ENCODE results near the gene SYNE1. TPM values are rescaled to one million over a fixed set of nuclear protein-coding genes. Genes with fewer than 3 reads are reported as not detected.

SYNE1 gene
- total RNA-seq, 2 experiments from 2014 or later, result 17.7 to 24.0 TPM

- CTCF ChIA-PET, result interaction anchor here (0.8 kb wide), 1 partner anchor 364 kb away, joined by 3 read pairs; no protein-coding TSS in a partner anchor
- Mint-ChIP-seq H3K27me3 (ENCODE audit: low read depth) (no peaks in the 10 kb centered on the region), H3K4me3 (no peak overlapping the region), H3K9me3 (no peaks in the 10 kb centered on the region), H3K4me1 (ENCODE audit: low read depth) (peaks cover 2% of the 10 kb centered on the region), H3K27ac (peak overlapping the region; percentile 68), H3K36me3 (ENCODE audit: low read depth) (peaks cover 30% of the 10 kb centered on the region)
- intact Hi-C loops (cut with micrococcal nuclease), result no loop called here
- DNase-seq, result no peak
These were observed 507.4 kb downstream of the SYNE1 start for GRCh38 chr6:152129691-152130151.

GRCh38 chr6:152127432-152128165 lies 509.6 kb downstream of the SYNE1 start:
- no peak for DNase-seq
- Mint-ChIP-seq H3K4me1 (ENCODE audit: low read depth) (peaks cover 2% of the 10 kb centered on the region), H3K27ac (peak overlapping the region; percentile 36), H3K9me3 (no peaks in the 10 kb centered on the region), H3K27me3 (ENCODE audit: low read depth) (no peaks in the 10 kb centered on the region), H3K4me3 (no peak overlapping the region), H3K36me3 (ENCODE audit: low read depth) (peaks cover 25% of the 10 kb centered on the region)
- intact Hi-C loops (cut with micrococcal nuclease), result loop anchor here (1.0 kb wide), 1 partner anchor 138 kb away; no protein-coding TSS in a partner anchor
- CTCF ChIA-PET, result interaction anchor here (1.0 kb wide), 1 partner anchor 14 kb away, joined by 3 read pairs; no protein-coding TSS in a partner anchor

GRCh38 chr6:152124429-152125074 lies 512.6 kb downstream of the SYNE1 start:
- DNase-seq, result no peak
- Mint-ChIP-seq H3K36me3 (ENCODE audit: low read depth) (peaks cover 33% of the 10 kb centered on the region), H3K27ac (peak overlapping the region; percentile 39), H3K4me3 (no peak overlapping the region), H3K27me3 (ENCODE audit: low read depth) (no peaks in the 10 kb centered on the region), H3K9me3 (no peaks in the 10 kb centered on the region), H3K4me1 (ENCODE audit: low read depth) (no peaks in the 10 kb centered on the region)
- CTCF ChIA-PET, result interaction anchor here (0.6 to 2.8 kb wide), 25 partner anchors 9 to 683 kb away, joined by 3 to 18 read pairs (median 4); no protein-coding TSS in a partner anchor
- intact Hi-C loops (cut with micrococcal nuclease), result loop anchor here (1.0 to 2.0 kb wide), 4 partner anchors 144 to 449 kb away; no protein-coding TSS in a partner anchor

- peaks cover under 1% of the 10 kb centered on the region for H3K4me1 Mint-ChIP-seq (ENCODE audit: low read depth)
- peaks cover 31% of the 10 kb centered on the region for H3K36me3 Mint-ChIP-seq (ENCODE audit: low read depth)
- intact Hi-C loops (cut with micrococcal nuclease), result no loop called here
- DNase-seq, result no peak
- no peak overlapping the region for H3K27ac Mint-ChIP-seq
- CTCF ChIA-PET, result interaction anchor here (1.0 to 1.3 kb wide), 2 partner anchors 11 to 433 kb away, joined by 3 to 6 read pairs; no protein-coding TSS in a partner anchor
- H3K27me3 Mint-ChIP-seq (ENCODE audit: low read depth), result no peaks in the 10 kb centered on the region
- H3K4me3 Mint-ChIP-seq, result no peak overlapping the region
- peaks cover 3% of the 10 kb centered on the region for H3K9me3 Mint-ChIP-seq
These were observed 514.1 kb downstream of the SYNE1 start for GRCh38 chr6:152123076-152123475.

GRCh38 chr6:152122434-152122833 lies 514.7 kb downstream of the SYNE1 start:
- peaks cover 4% of the 10 kb centered on the region for H3K9me3 Mint-ChIP-seq
- H3K4me1 Mint-ChIP-seq (ENCODE audit: low read depth), result peaks cover 3% of the 10 kb centered on the region
- H3K27me3 Mint-ChIP-seq (ENCODE audit: low read depth), result no peaks in the 10 kb centered on the region
- DNase-seq, result no peak
- peaks cover 30% of the 10 kb centered on the region for H3K36me3 Mint-ChIP-seq (ENCODE audit: low read depth)
- H3K4me3 Mint-ChIP-seq, result no peak overlapping the region
- CTCF ChIA-PET, result interaction anchor here (1.0 to 1.3 kb wide), 3 partner anchors 11 to 432 kb away, joined by 3 to 6 read pairs (median 3); no protein-coding TSS in a partner anchor
- H3K27ac Mint-ChIP-seq, result no peak overlapping the region
- intact Hi-C loops (cut with micrococcal nuclease), result no loop called here

- DNase-seq, result no peak
- intact Hi-C loops (cut with micrococcal nuclease), result no loop called here
- Mint-ChIP-seq H3K36me3 (ENCODE audit: low read depth) (peaks cover 29% of the 10 kb centered on the region), H3K4me3 (no peak overlapping the region), H3K27me3 (ENCODE audit: low read depth) (no peaks in the 10 kb centered on the region), H3K27ac (no peak overlapping the region), H3K9me3 (peaks cover 4% of the 10 kb centered on the region), H3K4me1 (ENCODE audit: low read depth) (peaks cover 3% of the 10 kb centered on the region)
- CTCF ChIA-PET, result interaction anchor here (0.7 to 1.3 kb wide), 5 partner anchors 10 to 432 kb away, joined by 3 to 6 read pairs (median 3); no protein-coding TSS in a partner anchor
These were observed 515.3 kb downstream of the SYNE1 start for GRCh38 chr6:152121910-152122309.

GRCh38 chr6:152119831-152120230 lies 517.3 kb downstream of the SYNE1 start:
- intact Hi-C loops (cut with micrococcal nuclease), result no loop called here

GRCh38 chr6:152118678-152119077 lies 518.5 kb downstream of the SYNE1 start:
- no peak overlapping the region for H3K27ac Mint-ChIP-seq
- intact Hi-C loops (cut with micrococcal nuclease), result no loop called here
- no peak for DNase-seq
- CTCF ChIA-PET, result no interaction called here
- no peaks in the 10 kb centered on the region for H3K27me3 Mint-ChIP-seq (ENCODE audit: low read depth)
- H3K9me3 Mint-ChIP-seq, result peaks cover 4% of the 10 kb centered on the region
- H3K4me3 Mint-ChIP-seq, result no peak overlapping the region
- peaks cover 3% of the 10 kb centered on the region for H3K4me1 Mint-ChIP-seq (ENCODE audit: low read depth)
- peaks cover 24% of the 10 kb centered on the region for H3K36me3 Mint-ChIP-seq (ENCODE audit: low read depth)

More at GRCh38 chr6:152119831-152120230, 517.3 kb downstream of the SYNE1 start:
- H3K9me3 Mint-ChIP-seq, result peaks cover 4% of the 10 kb centered on the region
- CTCF ChIA-PET, result no interaction called here
- H3K27ac Mint-ChIP-seq, result no peak overlapping the region
- H3K4me3 Mint-ChIP-seq, result no peak overlapping the region
- peaks cover 3% of the 10 kb centered on the region for H3K4me1 Mint-ChIP-seq (ENCODE audit: low read depth)
- H3K27me3 Mint-ChIP-seq (ENCODE audit: low read depth), result no peaks in the 10 kb centered on the region
- no peak for DNase-seq
- peaks cover 24% of the 10 kb centered on the region for H3K36me3 Mint-ChIP-seq (ENCODE audit: low read depth)

GRCh38 chr6:152118224-152118623 lies 518.9 kb downstream of the SYNE1 start:
- intact Hi-C loops (cut with micrococcal nuclease), result no loop called here
- no peak overlapping the region for H3K27ac Mint-ChIP-seq
- no peak overlapping the region for H3K4me3 Mint-ChIP-seq
- H3K27me3 Mint-ChIP-seq (ENCODE audit: low read depth), result no peaks in the 10 kb centered on the region
- peaks cover 4% of the 10 kb centered on the region for H3K9me3 Mint-ChIP-seq
- DNase-seq, result no peak
- peaks cover 24% of the 10 kb centered on the region for H3K36me3 Mint-ChIP-seq (ENCODE audit: low read depth)
- CTCF ChIA-PET, result no interaction called here
- peaks cover 3% of the 10 kb centered on the region for H3K4me1 Mint-ChIP-seq (ENCODE audit: low read depth)

- intact Hi-C loops (cut with micrococcal nuclease), result no loop called here
- Mint-ChIP-seq H3K27ac (no peak overlapping the region), H3K36me3 (ENCODE audit: low read depth) (peaks cover 24% of the 10 kb centered on the region), H3K4me1 (ENCODE audit: low read depth) (peaks cover 3% of the 10 kb centered on the region), H3K9me3 (peaks cover 4% of the 10 kb centered on the region), H3K27me3 (ENCODE audit: low read depth) (no peaks in the 10 kb centered on the region), H3K4me3 (no peak overlapping the region)
- no peak for DNase-seq
- CTCF ChIA-PET, result interaction anchor here (0.5 to 0.9 kb wide), 2 partner anchors 25 to 167 kb away, joined by 3 to 4 read pairs; no protein-coding TSS in a partner anchor
These were observed 519.7 kb downstream of the SYNE1 start for GRCh38 chr6:152117156-152118133.

- Mint-ChIP-seq H3K4me1 (ENCODE audit: low read depth) (no peaks in the 10 kb centered on the region), H3K27ac (no peak overlapping the region), H3K27me3 (ENCODE audit: low read depth) (peaks cover 2% of the 10 kb centered on the region), H3K9me3 (no peaks in the 10 kb centered on the region), H3K4me3 (no peak overlapping the region), H3K36me3 (ENCODE audit: low read depth) (no peaks in the 10 kb centered on the region)
- intact Hi-C loops (cut with micrococcal nuclease), result no loop called here
- CTCF ChIA-PET, result interaction anchor here (1.4 kb wide), 1 partner anchor 12 kb away, joined by 4 read pairs; no protein-coding TSS in a partner anchor
- DNase-seq, result no peak
These were observed 524.5 kb downstream of the SYNE1 start for GRCh38 chr6:152112491-152113261.
